Islet precursor cell (in vitro differentiated cells): ENCODE data around the gene BSN.

Experiments used
- DNase-seq: peaks from one replicate; pipeline ENCODE4 v3.0.0-alpha.2; 2018

The BSN gene

GRCh38 chr3:49553692-49554632 is at the start of gene BSN:
Gene BSN, plus strand, starts transcription at chr3:49554477. Its CDS starts 126 bp downstream, at chr3:49554603.
- peak; percentile 95 for DNase-seq

- no peak for DNase-seq
Measured at GRCh38 chr3:49506906-49507305, 47.4 kb upstream of the BSN start.

- DNase-seq = no peak
Measured at GRCh38 chr3:49509028-49509561, 45.2 kb upstream of the BSN start.

- no peak for DNase-seq
Measured at GRCh38 chr3:49511639-49512038, 42.6 kb upstream of the BSN start.

- DNase-seq = no peak
Measured at GRCh38 chr3:49512781-49513355, 41.4 kb upstream of the BSN start.

GRCh38 chr3:49513494-49514124 is 40.7 kb upstream of the BSN start:
- DNase-seq = no peak

- no peak for DNase-seq
Measured at GRCh38 chr3:49518016-49518415, 36.3 kb upstream of the BSN start.

- DNase-seq = no peak
Measured at GRCh38 chr3:49518441-49518840, 35.8 kb upstream of the BSN start.

GRCh38 chr3:49519296-49519695 is 35.0 kb upstream of the BSN start:
- DNase-seq = no peak

GRCh38 chr3:49519916-49520385 is 34.3 kb upstream of the BSN start:
- DNase-seq = no peak

- no peak for DNase-seq
Measured at GRCh38 chr3:49523756-49524747, 30.2 kb upstream of the BSN start.

GRCh38 chr3:49529567-49529966 is 24.7 kb upstream of the BSN start:
- DNase-seq = no peak

GRCh38 chr3:49530231-49530630 is 24.0 kb upstream of the BSN start:
- no peak for DNase-seq

- no peak for DNase-seq
Measured at GRCh38 chr3:49530701-49531100, 23.6 kb upstream of the BSN start.

GRCh38 chr3:49531218-49531617 is 23.1 kb upstream of the BSN start:
- no peak for DNase-seq

- no peak for DNase-seq
Measured at GRCh38 chr3:49531715-49532114, 22.6 kb upstream of the BSN start.

- no peak for DNase-seq
Measured at GRCh38 chr3:49533031-49533430, 21.2 kb upstream of the BSN start.

GRCh38 chr3:49533786-49534519 is 20.3 kb upstream of the BSN start:
- no peak for DNase-seq

GRCh38 chr3:49534581-49535441 is 19.5 kb upstream of the BSN start:
- no peak for DNase-seq
